ENCODE data around the gene SUMO4.

The SUMO4 gene

GRCh38 chr6:149400050-149400449 lies at the start of gene SUMO4:
Gene SUMO4, plus strand, starts transcription at chr6:149400262. Its CDS starts 130 bp downstream, at chr6:149400392.
- no peak for DNase-seq (ENCODE audit: low spot score)
- H3K27ac ChIP-seq: no peak within 1 kb of the TSS
- no peak within 1 kb of the TSS for H3K4me3 ChIP-seq
- no peak for TF ChIP-seq CTCF (IDR thresholded peaks at IDR 0.05)

GRCh38 chr6:149354009-149354408 lies 46.1 kb upstream of the SUMO4 start:
- Histone ChIP-seq H3K27ac (no peak overlapping the region), H3K4me3 (no peak overlapping the region)
- TF ChIP-seq CTCF (IDR thresholded peaks at IDR 0.05): no peak
- no peak for DNase-seq (ENCODE audit: low spot score)

GRCh38 chr6:149356081-149356750 lies 43.8 kb upstream of the SUMO4 start:
- TF ChIP-seq CTCF (IDR thresholded peaks at IDR 0.05): no peak
- H3K27ac ChIP-seq: no peak overlapping the region
- H3K4me3 ChIP-seq: no peak overlapping the region
- no peak for DNase-seq (ENCODE audit: low spot score)

- no peak for TF ChIP-seq CTCF (IDR thresholded peaks at IDR 0.05)
- Histone ChIP-seq H3K4me3 (no peak overlapping the region), H3K27ac (no peak overlapping the region)
- DNase-seq (ENCODE audit: low spot score): no peak
Observed at GRCh38 chr6:149357726-149358538, 42.1 kb upstream of the SUMO4 start.

GRCh38 chr6:149359440-149359839 lies 40.6 kb upstream of the SUMO4 start:
- no peak overlapping the region for H3K4me3 ChIP-seq
- TF ChIP-seq CTCF (IDR thresholded peaks at IDR 0.05): no peak
- DNase-seq (ENCODE audit: low spot score): no peak
- no peak overlapping the region for H3K27ac ChIP-seq

- DNase-seq (ENCODE audit: low spot score): no peak
- no peak overlapping the region for H3K27ac ChIP-seq
Observed at GRCh38 chr6:149360536-149360935, 39.5 kb upstream of the SUMO4 start.

More at GRCh38 chr6:149360536-149360935, 39.5 kb upstream of the SUMO4 start:
- no peak overlapping the region for H3K4me3 ChIP-seq
- no peak for TF ChIP-seq CTCF (IDR thresholded peaks at IDR 0.05)

All from coronary artery (tissue), 2 donors.